DMS114 treated with DMSO at 0.1 percent for 48 hours (cell line): Measurements from ENCODE around the gene OAF.

Experiments
- DNase-seq: peaks from one replicate; lab custom pipeline; 2025; ENCODE audit not compliant: unreplicated experiment; lab: John Stamatoyannopoulos, UW

Gene OAF

DNA sequence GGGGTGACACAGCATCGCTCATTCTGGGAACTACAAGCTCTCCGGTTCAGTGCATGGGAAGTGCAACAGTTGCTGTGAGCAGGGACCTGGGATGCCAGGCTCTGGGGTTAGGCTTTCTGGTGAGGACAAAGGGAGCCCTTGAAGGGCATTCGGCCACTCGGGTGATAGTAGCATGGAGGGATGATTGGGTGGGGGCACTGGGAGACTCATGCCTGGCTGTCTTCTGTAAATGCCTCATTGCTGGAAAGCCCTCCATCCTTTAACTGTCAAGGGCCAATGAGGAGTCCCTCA, 9.9 kb downstream of the OAF start:
- DNase-seq = no peak

DNA sequence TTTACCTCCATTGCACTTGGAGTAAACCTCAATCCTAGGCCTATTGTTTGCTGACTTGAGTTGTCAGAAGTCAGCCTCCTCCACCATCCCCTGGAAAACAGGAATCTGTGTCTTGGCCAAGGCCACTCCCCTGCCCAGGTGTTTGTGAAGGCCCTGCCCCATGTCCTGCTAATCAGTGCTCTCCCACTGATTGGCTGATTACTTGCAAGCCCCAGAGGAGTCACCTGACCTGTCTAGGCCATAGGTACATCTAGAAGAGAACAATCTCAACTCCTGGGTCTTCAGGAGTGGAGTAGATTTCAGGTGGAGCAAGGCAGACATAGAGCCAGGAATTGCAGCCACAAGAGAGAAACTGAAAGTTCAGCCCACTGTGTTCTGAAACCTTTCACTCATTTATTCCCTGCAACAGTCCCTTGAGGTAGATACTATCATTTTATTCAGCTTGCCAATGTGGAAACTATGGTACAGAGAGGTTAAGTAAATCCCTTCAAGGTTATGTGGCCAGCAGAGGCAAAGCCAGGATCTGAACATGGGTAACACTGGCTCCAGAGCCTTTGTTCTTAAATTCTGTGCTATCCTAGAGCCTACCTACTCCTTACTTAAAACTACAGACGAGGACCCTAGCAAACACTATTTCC, 10.4 kb downstream of the OAF start:
- DNase-seq = no peak

DNA sequence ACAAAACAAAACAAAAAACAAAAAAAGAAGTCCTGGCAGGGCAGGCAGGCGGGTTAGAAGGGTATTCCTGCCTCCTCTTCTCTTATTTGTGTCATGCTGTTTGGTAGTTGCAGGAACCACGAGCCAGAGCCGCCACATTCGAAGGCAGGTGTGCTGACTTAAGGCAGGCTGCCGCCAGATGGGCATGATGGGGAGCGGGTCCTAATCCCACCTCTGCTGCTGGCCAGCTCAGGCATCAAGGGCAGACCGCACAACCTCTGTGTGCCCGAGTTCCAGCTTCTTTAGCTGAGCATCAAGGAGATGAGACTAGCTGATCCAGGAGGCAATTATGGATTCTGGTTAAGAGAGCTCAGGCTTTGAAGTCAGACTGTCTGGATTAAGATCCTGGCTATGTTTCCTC, 12.1 kb downstream of the OAF start:
- DNase-seq = no peak

DNA sequence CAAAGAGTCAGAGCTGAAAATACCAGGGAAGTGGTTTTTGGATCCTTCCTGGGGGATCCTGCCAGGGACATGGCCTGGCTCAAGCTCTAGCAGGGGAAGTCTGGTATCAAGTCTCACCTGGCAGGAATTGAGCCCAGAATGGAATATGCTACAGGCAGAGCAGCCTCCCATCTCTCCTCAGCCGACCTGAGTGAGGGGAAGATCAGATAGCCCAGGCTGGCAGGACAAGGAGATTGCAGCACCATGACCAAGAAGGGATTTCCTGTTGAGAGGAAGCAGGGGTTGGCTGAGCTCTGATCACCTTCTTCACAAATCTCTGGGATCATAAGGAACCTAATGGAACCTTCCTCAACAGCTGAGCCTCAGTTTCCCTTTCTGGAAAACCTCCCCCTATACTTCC, 13.0 kb downstream of the OAF start:
- DNase-seq = no peak

DNA sequence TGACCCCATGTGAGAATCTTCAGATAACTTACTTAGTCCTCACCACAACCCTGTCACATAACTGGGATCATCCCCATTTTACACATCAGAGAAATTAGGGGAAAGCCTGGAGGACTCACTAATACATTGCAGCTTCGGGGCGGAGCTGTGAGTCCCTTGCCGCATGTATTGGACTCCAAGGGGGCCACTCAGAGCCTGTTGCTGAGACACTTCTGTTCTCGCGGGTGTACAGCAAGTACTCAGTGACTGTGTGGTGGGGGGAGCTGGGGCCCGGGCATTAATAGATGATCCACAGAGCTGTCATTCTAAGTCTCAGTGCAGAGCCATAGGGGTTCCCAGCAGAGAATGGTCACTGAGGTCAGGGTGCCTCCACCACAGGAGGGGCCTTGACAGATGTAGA, 13.5 kb downstream of the OAF start:
- DNase-seq = no peak

DNA sequence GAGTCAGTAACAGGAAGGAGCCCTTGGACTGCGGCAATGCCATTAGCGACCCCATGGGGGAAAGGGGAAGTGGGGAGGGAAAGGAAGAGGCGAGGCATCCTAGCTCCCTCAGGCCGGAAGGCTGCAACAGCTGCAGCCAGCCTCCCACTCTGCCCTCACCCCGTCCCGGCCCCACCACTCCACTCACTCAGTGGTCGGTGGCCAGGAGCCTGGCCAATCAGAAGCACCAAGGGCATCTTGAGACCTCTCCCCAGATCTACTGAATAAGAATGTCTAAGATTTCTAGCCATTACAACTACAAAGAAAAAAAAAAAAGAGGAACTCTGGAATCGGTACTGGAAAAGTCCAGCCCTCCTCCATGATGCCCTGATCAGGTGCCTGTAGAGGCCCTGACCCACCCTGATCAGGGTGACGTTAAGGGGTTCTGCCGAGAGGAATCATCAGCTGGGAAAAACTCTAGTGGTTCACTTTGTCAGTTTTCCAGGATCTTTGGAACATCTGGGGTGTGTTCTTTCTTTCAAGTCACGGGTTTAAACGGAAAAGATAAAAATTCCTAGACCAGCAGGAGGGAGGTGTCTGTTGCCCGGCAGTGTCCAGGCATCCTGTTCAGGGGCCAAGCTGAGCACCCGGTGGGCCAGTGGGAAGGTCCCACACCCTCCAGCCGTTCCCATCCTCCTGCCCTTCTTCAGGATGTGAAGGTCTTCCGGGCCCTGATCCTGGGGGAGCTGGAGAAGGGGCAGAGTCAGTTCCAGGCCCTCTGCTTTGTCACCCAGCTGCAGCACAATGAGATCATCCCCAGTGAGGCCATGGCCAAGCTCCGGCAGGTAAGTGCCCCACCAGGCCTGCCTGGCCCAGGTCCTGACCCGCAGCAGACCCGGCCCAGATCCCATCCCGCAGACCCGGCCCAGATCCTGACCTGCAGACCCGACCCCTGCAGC, 14.4 kb downstream of the OAF start:
- no peak for DNase-seq

DNA sequence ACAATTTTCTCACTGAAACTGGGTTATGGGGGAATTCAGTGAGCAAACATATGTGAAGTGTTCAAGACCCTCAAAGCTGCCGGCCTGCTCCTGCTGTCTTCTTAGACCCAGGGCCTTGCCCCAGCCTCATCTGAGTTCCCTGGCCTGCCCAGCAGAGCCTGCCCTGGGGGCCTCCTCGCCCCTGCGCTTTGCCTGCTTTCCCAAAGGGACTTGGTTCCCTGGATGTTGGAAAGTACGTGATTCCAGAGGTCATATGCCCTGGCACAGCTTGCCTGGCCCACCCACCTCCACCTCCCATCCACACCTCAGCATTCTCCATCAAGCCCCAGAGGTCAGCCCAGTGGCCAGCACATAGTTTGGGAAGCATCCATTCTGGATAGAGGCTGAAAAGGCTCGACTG, 15.4 kb downstream of the OAF start:
- DNase-seq = no peak

DNA sequence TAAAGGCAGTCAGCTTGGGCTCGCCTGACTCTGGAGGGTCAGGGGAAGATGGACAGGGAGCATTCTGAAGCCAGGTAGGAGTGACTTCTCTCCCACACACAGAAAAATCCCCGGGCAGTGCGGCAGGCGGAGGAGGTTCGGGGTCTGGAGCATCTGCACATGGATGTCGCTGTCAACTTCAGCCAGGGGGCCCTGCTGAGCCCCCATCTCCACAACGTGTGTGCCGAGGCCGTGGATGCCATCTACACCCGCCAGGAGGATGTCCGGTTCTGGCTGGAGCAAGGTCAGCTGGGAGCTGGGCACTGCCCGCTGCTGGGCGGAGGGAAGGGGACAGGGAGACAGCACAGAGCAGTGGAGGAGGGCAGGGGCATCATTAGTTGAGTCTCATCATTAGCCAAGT, 15.9 kb downstream of the OAF start:
- no peak for DNase-seq

DNA sequence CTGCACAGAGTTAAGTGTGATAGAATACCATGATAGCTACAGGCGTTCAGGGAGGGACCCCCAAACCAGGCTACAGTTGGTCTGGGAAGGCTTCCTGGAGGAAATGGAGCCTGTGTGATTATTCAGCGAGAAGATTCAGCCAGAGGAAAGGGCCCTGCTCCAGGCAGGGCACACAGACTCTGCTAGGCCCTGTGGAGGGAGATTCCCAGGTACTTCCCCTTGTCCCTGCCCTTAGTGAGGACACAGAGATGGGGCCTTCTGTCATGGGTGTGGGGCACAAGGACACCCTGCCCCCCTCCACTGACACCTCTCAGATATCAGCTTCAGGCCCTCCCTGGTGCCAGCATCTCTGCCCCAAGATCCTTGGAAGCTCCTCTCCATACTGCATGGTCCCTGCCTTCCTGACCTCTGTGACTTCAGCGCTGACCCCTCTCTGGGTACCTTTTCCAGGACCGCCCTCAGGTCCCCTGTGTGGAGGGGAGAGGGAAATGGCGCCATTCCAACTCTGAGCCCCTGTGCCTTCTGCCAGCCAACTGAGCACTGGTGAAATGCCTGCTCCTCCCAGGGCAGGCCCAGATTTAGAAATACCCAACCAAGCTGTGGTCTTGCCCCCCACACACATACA, 16.5 kb downstream of the OAF start:
- no peak for DNase-seq

DNA sequence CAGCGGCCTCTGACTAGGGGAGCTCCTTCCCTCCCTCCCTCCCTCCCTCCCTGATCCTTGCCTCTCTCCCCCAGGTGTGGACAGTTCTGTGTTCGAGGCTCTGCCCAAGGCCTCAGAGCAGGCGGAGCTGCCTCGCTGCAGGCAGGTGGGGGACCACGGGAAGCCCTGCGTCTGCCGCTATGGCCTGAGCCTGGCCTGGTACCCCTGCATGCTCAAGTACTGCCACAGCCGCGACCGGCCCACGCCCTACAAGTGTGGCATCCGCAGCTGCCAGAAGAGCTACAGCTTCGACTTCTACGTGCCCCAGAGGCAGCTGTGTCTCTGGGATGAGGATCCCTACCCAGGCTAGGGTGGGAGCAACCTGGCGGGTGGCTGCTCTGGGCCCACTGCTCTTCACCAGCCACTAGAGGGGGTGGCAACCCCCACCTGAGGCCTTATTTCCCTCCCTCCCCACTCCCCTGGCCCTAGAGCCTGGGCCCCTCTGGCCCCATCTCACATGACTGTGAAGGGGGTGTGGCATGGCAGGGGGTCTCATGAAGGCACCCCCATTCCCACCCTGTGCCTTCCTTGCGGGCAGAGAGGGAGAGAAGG, 18.1 kb downstream of the OAF start:
- DNase-seq = no peak

DNA sequence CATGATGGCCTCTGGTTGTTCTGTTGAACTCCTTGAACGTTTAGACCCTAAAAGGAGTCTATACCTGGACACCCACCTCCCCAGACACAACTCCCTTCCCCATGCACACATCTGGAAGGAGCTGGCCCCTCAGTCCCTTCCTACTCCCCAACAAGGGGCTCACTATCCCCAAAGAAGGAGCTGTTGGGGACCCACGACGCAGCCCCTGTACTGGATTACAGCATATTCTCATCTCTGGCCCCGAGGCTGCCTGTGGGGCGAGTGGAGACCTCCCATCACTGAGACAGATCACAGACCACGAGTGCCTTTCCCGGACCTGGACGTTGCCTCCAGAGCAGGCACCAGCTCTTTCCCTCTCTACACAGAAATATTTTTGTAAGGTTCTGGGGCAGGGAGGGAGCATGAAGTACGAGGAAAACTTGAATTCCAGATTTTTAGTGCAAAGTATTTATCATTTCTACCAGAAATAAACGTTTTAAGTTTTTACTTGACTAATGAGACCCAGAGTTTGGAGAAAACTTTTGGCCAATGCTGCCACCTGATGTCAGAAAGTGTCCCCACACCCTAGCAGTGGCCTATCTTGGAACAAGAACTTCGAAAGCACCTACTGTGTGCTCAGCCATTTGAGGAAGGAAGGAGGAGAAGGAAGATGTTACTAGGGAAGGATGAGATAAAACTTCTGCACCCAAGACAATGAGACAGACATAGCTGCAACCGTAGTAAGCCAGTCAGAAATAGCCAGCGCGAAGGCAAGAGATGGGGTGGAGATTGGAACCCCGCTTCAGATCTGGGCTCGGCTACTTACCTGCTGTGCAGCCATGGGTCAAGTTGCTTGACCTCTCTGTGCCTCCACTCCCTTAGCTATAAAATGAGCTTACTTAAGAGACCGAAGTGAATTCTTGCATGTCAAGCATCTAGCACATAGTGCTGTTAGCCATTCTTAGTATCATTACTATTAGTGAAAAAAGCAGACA, 18.9 kb downstream of the OAF start:
- DNase-seq = peak; percentile 3

DNA sequence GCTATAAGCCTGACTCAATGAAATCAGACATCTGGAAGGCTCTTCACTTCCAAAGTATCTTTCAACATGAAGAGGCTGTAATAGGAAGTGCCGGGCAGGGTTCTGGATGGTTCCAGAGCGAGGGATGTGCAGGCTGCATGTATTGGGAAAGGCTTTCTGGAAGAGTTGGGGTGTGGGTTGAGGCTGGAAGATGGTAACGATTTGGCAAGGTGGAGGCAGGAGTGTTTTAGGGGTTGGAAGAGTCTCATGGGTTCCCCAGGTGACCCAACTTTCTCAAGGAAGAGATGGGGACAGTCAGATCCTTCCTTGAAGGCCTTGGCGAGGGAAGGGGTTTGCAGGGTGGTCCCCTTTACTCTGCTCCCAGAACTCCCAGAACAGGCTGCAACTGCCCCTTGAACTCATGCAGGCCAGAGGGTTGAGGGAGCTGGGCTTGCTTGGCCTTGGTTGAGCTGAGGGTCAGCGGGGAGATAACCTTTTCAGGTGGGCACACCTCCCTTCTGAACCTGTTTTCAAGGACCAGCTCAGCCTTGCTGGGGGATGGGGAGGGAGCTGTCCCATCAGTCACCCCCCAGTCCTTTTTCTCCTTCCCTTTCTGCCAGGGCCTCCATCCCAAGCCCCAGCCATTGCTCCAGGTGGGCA, 19.7 kb downstream of the OAF start:
- DNase-seq = no peak

DNA sequence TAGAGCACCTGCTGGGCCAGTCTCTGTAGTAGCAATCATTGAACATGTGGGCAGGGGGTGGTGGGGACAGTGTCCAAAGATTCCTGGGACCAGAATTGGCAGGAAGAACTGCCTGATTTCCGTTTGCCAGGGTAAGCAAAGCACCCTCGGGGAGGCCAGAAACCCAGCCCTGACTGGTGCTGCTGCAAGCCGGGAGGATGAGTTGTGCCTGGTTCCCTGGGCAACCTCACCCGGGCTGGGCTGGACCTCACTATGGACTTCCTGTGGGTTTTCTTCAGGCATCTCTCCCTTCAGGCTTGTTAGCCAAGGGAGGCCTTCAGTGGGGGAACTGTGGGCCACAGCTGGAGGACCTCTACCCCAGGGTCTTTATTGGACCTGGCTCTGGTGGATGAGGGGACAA, 21.1 kb downstream of the OAF start:
- no peak for DNase-seq

DNA sequence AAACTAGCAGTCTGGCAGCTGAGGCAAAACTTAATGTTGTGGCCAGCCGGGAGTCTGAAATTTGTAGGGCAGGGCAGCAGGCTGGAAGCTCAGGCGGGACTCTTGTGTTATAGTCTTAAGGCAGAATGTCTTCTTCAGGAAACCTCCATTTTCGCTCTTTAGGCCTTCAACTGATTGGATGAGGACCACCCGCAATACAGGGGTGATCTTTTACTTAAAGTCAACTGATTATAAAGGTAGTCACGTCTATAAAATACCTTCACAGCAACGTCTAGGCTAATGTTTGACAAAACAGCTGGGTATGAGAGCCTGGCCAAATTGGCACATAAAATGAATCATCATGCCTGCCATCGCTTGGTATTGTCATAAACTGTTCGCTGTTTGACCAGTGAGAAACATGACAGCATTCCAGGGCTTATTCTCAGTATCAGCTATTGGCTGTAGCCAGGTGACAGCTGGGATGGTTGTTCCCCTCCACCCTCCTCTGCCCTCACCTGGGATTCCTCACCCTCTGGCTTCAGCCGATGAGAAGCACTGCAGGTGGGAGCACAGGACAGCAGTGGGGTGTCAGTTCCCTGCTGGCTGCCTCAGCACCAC, 22.5 kb downstream of the OAF start:
- DNase-seq = no peak

DNA sequence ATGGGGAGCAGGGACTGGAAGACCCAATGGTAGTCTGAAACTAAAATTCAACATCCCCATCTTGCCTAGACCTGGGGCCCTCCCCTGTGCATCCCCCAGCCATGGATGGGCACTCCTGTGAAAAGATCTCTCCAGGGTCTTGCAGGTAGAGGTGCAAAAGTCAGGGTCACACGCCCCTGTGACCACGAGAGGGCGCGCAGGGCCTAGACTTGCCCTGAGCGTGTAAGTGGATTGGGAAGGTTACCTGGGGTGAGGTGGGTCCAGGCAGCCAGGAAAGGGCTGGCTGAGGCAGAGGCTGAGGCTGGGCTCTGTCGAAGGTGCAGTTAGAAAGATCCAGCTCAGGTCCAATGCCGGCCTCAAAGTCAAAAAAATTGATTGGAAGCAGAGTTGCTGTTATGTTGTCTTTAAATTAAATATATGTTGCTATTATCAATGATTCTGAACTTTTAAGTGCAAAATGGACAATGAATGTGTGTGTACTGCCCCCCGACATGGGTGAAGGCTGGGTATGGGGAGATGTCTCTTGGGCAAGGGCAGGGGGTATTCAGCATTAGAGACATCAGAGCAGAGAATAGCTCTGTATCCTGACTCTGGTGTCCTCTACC, 24.3 kb downstream of the OAF start:
- no peak for DNase-seq

DNA sequence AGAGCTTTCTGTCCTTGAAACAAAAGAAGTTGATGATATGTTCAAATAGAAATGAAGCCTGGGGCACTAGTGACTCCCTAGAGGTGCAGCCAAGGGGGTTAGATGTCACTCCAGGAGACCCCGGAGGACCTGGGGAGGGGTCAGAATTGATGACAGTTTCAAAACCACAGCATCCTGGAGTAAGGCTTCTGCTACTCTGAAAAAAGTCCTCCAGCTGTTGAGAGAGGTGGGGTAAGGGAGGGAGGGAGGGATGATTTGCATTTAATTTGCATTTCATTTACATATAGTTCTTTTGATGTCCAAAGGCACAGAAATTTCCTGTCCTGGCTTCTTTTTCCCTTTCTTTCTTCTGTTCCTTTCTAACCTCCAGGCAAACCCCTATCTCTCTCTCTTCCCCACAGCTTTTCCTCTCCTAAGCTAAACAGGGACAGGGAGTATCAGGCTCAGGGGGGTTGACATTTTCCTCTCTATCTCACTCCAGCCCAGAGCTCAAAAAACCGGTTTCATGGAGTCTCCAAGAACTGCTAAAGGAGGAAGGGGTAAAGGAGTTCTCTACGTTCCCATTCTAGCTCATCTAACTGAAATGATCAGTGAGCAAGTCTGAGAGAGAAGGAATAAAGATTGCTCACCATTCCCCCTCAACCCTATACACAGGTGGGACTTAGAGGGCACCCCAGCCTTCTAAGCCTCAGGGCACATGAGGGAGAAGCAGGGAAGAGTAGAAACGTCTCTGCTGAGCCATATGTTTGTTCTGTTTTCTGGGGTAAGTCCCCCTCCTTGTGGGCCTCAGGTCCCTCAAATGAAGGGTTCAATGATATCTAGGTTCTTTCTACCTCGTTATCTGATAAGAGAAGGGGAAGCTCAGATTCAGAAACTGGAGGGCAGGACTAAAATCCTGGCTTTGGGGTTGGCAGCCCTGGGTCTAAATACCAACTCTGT, 25.6 kb downstream of the OAF start:
- no peak for DNase-seq

DNA sequence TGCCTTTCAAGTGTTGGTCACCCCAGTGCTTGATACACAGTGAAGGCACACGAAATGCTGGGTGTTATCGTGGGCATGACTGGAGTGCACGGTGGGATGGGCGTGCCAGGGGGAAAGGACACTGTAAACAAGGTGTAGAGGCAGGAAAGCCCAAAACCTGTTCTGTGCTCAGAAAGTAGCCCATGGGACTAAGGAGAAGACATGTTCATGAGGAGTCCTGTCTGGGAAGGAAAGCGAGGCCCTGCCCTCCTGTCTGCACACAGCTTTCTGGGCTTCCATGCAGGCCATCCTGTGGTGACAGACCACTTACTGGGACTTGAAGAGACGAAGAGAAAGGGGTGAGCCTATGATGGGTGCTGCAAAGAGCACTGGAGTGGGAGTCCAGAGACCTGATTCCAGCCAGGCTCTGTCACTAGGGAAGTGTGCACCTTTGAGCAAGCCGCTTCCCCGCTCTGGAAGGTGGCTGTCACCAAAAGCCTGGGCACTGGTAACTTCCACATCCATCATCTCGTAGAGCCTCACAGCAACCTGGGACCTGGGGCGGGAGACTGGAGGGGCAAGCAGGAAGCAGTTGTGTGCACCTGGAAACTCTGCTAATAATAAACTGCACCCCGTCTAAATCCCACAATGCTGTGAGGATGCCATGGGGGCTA, 28.3 kb downstream of the OAF start:
- DNase-seq = no peak
